NCI-H69 (cell line): ENCODE data around the gene LPCAT1.

Experiments used
- DNase-seq: peaks from one replicate; lab custom pipeline; 2025; lab: John Stamatoyannopoulos, UW

Gene LPCAT1

GRCh38 chr5:1497795-1498622, 25.8 kb downstream of the LPCAT1 start:
- DNase-seq = no peak

GRCh38 chr5:1497242-1497777, 26.4 kb downstream of the LPCAT1 start:
- DNase-seq = no peak

- DNase-seq = no peak
These were observed 28.2 kb downstream of the LPCAT1 start for GRCh38 chr5:1495525-1495897.

- no peak for DNase-seq
These were observed 28.8 kb downstream of the LPCAT1 start for GRCh38 chr5:1494780-1495524.

- DNase-seq = no peak
These were observed 29.8 kb downstream of the LPCAT1 start for GRCh38 chr5:1493941-1494340.

- DNase-seq = no peak
These were observed 30.3 kb downstream of the LPCAT1 start for GRCh38 chr5:1493413-1493812.

GRCh38 chr5:1492757-1493156, 31.0 kb downstream of the LPCAT1 start:
- no peak for DNase-seq

GRCh38 chr5:1490376-1490775, 33.4 kb downstream of the LPCAT1 start:
- DNase-seq = no peak

- no peak for DNase-seq
These were observed 34.0 kb downstream of the LPCAT1 start for GRCh38 chr5:1489754-1490153.

GRCh38 chr5:1488882-1489680, 34.7 kb downstream of the LPCAT1 start:
- DNase-seq = no peak

- no peak for DNase-seq
These were observed 36.5 kb downstream of the LPCAT1 start for GRCh38 chr5:1487079-1487764.

- DNase-seq = no peak
These were observed 37.5 kb downstream of the LPCAT1 start for GRCh38 chr5:1486271-1486670.

- no peak for DNase-seq
These were observed 38.1 kb downstream of the LPCAT1 start for GRCh38 chr5:1485579-1486118.

GRCh38 chr5:1484730-1485578, 38.8 kb downstream of the LPCAT1 start:
- DNase-seq = no peak

- no peak for DNase-seq
These were observed 39.7 kb downstream of the LPCAT1 start for GRCh38 chr5:1483856-1484729.

- DNase-seq = no peak
These were observed 40.7 kb downstream of the LPCAT1 start for GRCh38 chr5:1483064-1483463.

- no peak for DNase-seq
These were observed 41.8 kb downstream of the LPCAT1 start for GRCh38 chr5:1481959-1482331.

GRCh38 chr5:1481266-1481958, 42.3 kb downstream of the LPCAT1 start:
- DNase-seq = no peak

- no peak for DNase-seq
These were observed 43.0 kb downstream of the LPCAT1 start for GRCh38 chr5:1480806-1481205.
